HG02798 (cell line): ENCODE results near the gene HMGA1.

Experiments used
- ATAC-seq: cut with Tn5 transposase; IDR thresholded peaks from one replicate; pipeline ENCODE4 v1.9.1; 2021; ENCODE audit warnings: mild to moderate bottlenecking; ENCODE audit not compliant: unreplicated experiment, poor library complexity

Gene HMGA1

DNA sequence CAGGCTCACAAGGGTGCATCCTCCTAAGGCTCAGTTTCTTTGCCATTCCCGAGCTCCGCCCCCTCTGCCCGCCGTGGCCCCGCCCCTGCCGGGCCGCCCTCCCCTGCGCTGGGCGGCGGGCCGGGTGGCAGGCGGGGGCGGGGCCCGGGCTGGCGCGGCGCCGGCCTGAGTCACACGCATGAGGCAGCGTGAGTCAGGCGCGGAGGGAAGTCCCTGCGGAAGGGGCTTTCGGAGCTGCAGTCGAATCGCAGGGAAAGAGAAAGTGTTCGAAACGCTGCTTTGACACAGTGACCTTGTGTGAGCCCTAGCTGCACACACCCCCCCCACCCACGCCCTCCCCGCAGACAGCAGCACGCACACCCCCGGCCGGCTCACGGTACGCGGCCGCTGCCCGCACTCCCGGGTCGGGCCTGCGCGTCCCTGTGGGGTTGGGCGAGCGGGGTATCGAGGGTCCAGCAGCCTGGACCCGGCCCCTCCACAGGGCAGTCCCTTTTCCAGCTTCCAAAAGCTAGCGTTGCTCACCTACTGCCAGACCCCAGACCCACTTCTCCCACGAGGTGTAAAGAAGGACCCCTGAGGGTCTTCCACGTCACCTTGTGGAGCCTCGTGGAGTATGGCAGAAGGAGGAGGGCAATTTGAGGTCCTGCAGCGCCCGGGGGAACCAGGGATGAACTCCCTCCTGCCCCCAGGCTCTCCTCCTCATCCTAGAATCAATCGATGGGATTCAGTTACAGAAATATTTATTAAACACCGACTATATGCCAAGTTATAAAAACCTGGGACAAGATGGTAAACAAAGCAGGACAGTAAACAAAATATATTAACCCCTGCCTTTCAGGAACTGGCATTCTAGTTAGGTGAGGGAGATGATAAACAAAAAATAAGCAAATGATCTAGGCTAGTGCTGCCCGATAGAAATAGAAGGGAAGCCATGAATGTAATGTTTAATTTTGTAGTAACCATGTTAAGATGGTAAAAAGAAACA lies 12.4 kb upstream of the HMGA1 start:
- ATAC-seq = peak; percentile 93

GRCh38 chr6:34225551-34225950 lies 11.1 kb upstream of the HMGA1 start:
- ATAC-seq = no peak

DNA sequence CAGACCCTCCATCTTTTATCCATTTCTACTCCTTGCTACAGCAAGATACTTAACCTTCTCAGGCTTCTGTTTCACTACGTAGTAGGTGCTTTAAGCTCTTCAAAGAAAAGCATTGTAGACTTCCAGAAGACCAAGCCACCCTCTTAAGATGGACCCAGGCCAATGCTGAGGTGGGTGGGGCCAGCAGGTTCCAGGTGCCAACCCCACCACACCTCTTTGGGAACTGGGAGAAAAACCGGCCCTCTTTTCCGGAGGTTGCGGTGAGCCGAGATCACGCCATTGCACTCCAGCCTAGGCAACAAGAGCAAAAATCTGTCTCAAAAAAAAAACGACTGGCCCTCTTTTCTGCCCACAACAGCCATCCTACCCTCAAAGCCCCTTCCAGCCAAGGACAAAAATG lies 10.6 kb upstream of the HMGA1 start:
- ATAC-seq = no peak

- no peak for ATAC-seq
These were observed 9.7 kb upstream of the HMGA1 start for GRCh38 chr6:34226731-34227586.

- no peak for ATAC-seq
These were observed 8.8 kb upstream of the HMGA1 start for GRCh38 chr6:34227761-34228421.

DNA sequence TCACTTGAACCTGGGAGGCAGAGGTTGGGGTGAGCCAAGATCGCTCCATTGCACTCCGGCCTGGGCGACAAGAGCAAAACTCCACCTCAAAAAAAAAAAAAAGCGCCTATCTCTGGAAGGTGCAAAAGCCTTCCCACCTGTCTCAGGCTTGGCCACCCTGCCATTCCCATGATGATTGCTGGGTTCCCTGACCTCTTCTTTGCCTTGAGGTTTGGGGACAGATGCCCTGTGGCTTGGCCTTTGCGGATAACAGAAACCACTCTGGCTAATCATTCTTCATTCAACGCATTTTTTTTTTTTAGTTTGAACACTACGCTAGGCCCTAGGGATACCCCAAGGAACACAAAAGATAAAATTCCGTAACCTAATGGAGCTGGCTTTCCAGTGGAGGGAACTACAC lies 6.8 kb upstream of the HMGA1 start:
- no peak for ATAC-seq

- ATAC-seq = no peak
These were observed 5.9 kb upstream of the HMGA1 start for GRCh38 chr6:34230653-34231371.

DNA sequence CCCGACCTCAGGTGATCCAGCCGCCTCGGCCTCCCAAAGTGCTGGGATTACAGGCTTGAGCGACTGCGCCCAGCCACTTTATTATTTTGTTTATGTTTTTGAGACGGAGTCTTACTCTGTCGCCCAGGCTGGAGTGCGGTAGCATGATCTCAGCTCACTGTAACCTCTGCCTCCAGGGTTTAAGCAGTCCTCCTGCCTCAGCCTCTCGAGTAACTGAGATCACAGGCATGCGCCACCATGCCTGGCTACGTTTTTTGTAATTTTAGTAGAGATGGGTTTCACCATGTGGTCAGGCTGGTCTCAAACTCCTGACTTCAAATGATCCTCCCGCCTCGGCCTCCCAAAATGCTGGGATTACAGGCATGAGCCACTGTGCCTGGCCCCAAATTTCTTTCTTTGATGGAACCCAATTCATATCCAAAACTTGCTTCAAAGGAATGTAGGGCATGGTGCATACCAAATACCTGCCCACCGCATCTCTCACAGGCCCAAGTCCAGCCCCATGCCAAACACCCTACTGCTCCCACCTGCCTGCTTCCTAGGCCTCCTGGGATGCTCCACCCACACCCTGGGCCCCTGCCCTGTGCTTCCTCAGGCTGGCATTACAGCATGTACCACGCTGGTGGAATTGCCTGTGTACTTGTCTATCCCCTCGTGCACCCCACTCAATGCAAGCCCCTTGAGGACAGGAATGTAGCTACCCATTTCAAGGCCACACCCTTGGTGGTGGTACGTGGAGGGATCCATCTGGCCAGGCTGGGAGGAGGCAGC lies 4.9 kb upstream of the HMGA1 start:
- no peak for ATAC-seq

GRCh38 chr6:34232901-34233300 lies 3.8 kb upstream of the HMGA1 start:
- ATAC-seq = no peak

DNA sequence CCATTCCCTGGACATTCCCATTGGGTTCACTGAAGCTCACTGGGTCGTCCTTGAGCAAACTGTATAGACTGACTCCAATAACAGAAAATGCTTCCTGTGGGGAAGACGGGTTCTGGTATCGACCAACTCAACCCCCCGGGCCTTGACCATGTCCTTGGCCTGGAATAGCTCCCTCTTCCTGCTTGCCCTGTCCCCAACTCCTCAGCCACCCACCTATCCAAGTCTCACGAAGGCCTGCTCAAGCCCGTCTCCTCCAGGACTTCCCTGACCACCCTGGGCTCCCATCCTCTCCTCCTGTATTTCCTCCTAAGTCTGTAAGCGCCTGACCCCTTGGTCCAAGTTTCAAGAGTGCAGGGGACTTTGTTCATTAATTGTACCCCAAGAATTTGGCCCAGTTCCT lies 2.8 kb upstream of the HMGA1 start:
- no peak for ATAC-seq

DNA sequence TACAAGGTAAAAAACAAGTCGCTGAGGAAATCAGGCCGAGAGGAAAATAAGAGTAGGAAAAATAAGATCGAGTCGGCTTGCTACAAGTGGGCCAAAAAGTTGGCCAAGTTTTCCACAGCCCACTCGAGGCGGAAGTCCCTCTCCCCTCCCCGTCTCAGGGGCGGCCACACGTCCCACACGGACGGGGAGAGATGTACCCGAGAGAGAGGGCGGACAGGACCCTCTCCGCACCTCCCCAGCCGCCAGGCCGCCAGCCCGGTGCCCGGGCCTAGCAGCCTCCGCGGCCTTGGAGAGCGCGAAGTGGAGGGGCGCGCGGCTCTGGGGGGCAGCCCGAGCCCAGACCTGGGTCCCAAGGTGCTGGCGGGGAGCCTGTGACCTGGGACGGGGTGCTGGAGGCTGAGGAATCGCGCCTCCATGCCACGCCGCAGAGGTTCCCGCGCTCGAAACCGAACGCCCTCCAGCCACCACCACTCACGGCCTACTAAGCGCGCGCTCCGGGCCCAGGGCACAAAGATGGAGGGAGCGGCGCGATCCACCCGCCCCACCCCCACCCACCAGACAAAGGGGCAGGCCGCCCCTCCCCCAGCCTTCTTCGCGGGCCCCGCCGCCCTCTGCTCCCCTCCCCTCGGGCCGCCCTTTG lies 1.9 kb upstream of the HMGA1 start:
- no peak for ATAC-seq

- no peak for ATAC-seq
These were observed 1.2 kb upstream of the HMGA1 start for GRCh38 chr6:34235307-34236130.

DNA sequence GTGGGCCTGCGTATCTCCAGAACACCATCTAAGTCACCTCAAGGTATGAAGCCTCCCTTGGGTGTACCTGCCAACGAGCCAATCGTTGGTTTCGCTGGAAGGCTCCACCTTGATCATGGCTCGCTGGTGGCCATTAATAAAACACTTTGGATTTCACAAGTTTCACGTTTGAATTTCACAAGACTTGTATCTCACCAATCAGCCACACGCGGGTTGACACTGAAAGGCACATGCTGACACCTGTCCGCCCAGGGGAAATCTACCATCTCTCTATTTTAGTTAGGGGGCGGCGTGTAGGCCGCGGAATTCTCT lies 586 bp upstream of the HMGA1 start:
- no peak for ATAC-seq

DNA sequence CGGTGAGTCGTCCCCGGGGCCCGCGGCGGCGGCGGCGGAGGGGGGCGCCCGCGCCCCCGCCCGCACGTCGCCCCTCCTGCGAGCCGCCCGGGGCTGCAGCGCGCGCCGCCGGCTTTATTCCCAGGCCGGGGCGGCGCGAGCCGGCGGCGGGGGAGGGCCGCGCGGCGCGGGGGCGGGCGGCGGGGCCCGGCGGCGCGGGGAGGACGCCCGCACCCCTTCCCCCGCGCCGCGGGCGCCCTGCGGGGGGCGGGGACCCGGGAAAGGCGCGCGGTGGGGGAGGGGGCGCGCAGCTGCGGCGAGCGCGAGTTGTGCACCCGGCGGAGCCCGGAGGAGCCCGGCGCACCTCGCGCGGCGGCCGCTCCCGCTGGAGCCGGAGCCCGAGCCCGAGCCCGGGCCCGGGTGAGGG lies 646 bp downstream of the HMGA1 start:
- ATAC-seq = peak; percentile 10

- no peak for ATAC-seq
These were observed 1.3 kb downstream of the HMGA1 start for GRCh38 chr6:34237722-34238584.

- ATAC-seq = no peak
These were observed 2.2 kb downstream of the HMGA1 start for GRCh38 chr6:34238585-34239499.
